ENCODE measurements around the gene RASD1.
A peak's percentile ranks its signal among the peaks of the same experiment; 100 is the strongest.

Gene RASD1

GRCh38 chr17:17509601-17510425 lies 13.6 kb upstream of the RASD1 start:
- DNase-seq, result no peak

GRCh38 chr17:17508646-17509591 lies 12.7 kb upstream of the RASD1 start:
- no peak for DNase-seq

GRCh38 chr17:17508019-17508535 lies 11.9 kb upstream of the RASD1 start:
- no peak for DNase-seq

GRCh38 chr17:17507465-17508011 lies 11.3 kb upstream of the RASD1 start:
- DNase-seq, result peak; percentile 69

- DNase-seq, result peak; percentile 59
Measured at GRCh38 chr17:17506893-17507464, 10.8 kb upstream of the RASD1 start.

- no peak for DNase-seq
Measured at GRCh38 chr17:17506181-17506741, 10.1 kb upstream of the RASD1 start.

GRCh38 chr17:17505610-17506171 lies 9.5 kb upstream of the RASD1 start:
- DNase-seq, result no peak

GRCh38 chr17:17505151-17505550 lies 9.0 kb upstream of the RASD1 start:
- DNase-seq, result no peak

- no peak for DNase-seq
Measured at GRCh38 chr17:17504341-17505140, 8.3 kb upstream of the RASD1 start.

- DNase-seq, result no peak
Measured at GRCh38 chr17:17503566-17504130, 7.5 kb upstream of the RASD1 start.

- no peak for DNase-seq
Measured at GRCh38 chr17:17502741-17503565, 6.8 kb upstream of the RASD1 start.

GRCh38 chr17:17500999-17501605 lies 4.9 kb upstream of the RASD1 start:
- DNase-seq, result no peak

GRCh38 chr17:17499402-17500145 lies 3.4 kb upstream of the RASD1 start:
- no peak for DNase-seq

- no peak for DNase-seq
Measured at GRCh38 chr17:17498606-17499301, 2.6 kb upstream of the RASD1 start.

GRCh38 chr17:17497845-17498520 lies 1.8 kb upstream of the RASD1 start:
- no peak for DNase-seq

- DNase-seq, result no peak
Measured at GRCh38 chr17:17497065-17497844, 1.1 kb upstream of the RASD1 start.

All from NCI-H1694 (cell line).